Stromal cell of bone marrow (primary cell): Measurements from ENCODE around the gene MT1M.
A peak's percentile ranks its signal among the peaks of the same experiment; 100 is the strongest.
"Not testable (repeated sequence)": the region's sequence is repeated elsewhere in the genome, so short reads cannot be mapped to it uniquely, and the experiment has no call there.

Source experiments
- DNase-seq: peaks from one replicate; pipeline ENCODE4 v3.0.0-alpha.2; 2012; ENCODE audit warnings: low read depth

Gene MT1M

GRCh38 chr16:56632156-56632847 lies at the start of gene MT1M:
Gene MT1M, plus strand, starts transcription at chr16:56632659. Its CDS starts 73 bp downstream, at chr16:56632732.
- DNase-seq = no peak

GRCh38 chr16:56582911-56583310 lies 49.5 kb upstream of the MT1M start:
- not testable (repeated sequence) for DNase-seq

- no peak for DNase-seq
Observed at GRCh38 chr16:56583351-56584168, 48.9 kb upstream of the MT1M start.

- no peak for DNase-seq
Observed at GRCh38 chr16:56584276-56584675, 48.2 kb upstream of the MT1M start.

- DNase-seq = no peak
Observed at GRCh38 chr16:56588781-56589140, 43.7 kb upstream of the MT1M start.

GRCh38 chr16:56589141-56590039 lies 43.1 kb upstream of the MT1M start, which contains the start of gene MT3:
Gene MT3, plus strand, starts transcription at chr16:56589528. Its CDS starts 63 bp downstream, at chr16:56589591.
- no peak for DNase-seq

- no peak for DNase-seq
Observed at GRCh38 chr16:56591377-56592060, 40.9 kb upstream of the MT1M start.

GRCh38 chr16:56593573-56594291 lies 38.7 kb upstream of the MT1M start:
- DNase-seq = no peak

GRCh38 chr16:56594292-56594619 lies 38.2 kb upstream of the MT1M start:
- no peak for DNase-seq

- peak; percentile 47 for DNase-seq
Observed at GRCh38 chr16:56600398-56600999, 32.0 kb upstream of the MT1M start.

GRCh38 chr16:56601325-56601724 lies 31.1 kb upstream of the MT1M start:
- DNase-seq = no peak

- DNase-seq = no peak
Observed at GRCh38 chr16:56603589-56603988, 28.9 kb upstream of the MT1M start.

GRCh38 chr16:56604966-56605365 lies 27.5 kb upstream of the MT1M start:
- DNase-seq = no peak

GRCh38 chr16:56605475-56605874 lies 27.0 kb upstream of the MT1M start:
- DNase-seq = no peak

- peak; percentile 81 for DNase-seq
Observed at GRCh38 chr16:56606071-56606475, 26.4 kb upstream of the MT1M start.

- DNase-seq = peak; percentile 85
Observed at GRCh38 chr16:56606476-56607108, 25.9 kb upstream of the MT1M start.

- peak; percentile 96 for DNase-seq
Observed at GRCh38 chr16:56607109-56607618, 25.3 kb upstream of the MT1M start.

GRCh38 chr16:56607675-56608042 lies 24.8 kb upstream of the MT1M start:
- no peak for DNase-seq

GRCh38 chr16:56608043-56608875 lies 24.2 kb upstream of the MT1M start, which contains the start of gene MT2A:
Gene MT2A, plus strand, starts transcription at chr16:56608584. Its CDS starts 72 bp downstream, at chr16:56608656.
- DNase-seq = peak; percentile 96
